Activated T-cell treated with anti-CD3 and anti-CD28 coated beads, Interleukin-2, amount 50 U/mL, for 1 hour (primary cell): ENCODE measurements around the gene SIGLEC5.
"Not testable (repeated sequence)": the region's sequence is repeated elsewhere in the genome, so short reads cannot be mapped to it uniquely, and the experiment has no call there.

Experiments used
- DNase-seq: peaks from one replicate; pipeline ENCODE4 v3.0.0-alpha.2; 2020

The SIGLEC5 gene, protein sequence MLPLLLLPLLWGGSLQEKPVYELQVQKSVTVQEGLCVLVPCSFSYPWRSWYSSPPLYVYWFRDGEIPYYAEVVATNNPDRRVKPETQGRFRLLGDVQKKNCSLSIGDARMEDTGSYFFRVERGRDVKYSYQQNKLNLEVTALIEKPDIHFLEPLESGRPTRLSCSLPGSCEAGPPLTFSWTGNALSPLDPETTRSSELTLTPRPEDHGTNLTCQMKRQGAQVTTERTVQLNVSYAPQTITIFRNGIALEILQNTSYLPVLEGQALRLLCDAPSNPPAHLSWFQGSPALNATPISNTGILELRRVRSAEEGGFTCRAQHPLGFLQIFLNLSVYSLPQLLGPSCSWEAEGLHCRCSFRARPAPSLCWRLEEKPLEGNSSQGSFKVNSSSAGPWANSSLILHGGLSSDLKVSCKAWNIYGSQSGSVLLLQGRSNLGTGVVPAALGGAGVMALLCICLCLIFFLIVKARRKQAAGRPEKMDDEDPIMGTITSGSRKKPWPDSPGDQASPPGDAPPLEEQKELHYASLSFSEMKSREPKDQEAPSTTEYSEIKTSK

DNA sequence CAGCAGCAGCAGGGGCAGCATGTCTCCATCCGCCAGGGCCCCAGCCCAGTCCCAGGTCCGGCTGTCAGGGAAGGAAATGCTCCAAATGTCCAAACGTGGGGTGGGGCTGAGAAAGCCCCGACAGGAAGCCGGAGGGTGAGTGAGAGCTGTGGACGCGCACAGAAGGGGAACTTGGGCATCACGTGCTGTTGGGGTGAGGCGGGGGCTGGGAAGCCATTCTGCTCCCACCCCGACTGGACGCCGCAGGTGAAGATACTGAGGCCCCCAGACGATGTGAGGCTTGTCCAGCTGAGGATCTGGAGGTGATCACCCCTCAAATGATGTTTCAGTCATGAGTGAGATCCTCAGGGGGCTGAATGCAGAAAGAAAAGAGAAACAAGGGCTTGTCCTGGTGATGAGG is at the start of gene SIGLEC5:
SIGLEC5 (minus strand) TSS at position 87 of the 400 bp plus-strand sequence; CDS start at position 21, 66 bp downstream.
- not testable (repeated sequence) for DNase-seq

DNA sequence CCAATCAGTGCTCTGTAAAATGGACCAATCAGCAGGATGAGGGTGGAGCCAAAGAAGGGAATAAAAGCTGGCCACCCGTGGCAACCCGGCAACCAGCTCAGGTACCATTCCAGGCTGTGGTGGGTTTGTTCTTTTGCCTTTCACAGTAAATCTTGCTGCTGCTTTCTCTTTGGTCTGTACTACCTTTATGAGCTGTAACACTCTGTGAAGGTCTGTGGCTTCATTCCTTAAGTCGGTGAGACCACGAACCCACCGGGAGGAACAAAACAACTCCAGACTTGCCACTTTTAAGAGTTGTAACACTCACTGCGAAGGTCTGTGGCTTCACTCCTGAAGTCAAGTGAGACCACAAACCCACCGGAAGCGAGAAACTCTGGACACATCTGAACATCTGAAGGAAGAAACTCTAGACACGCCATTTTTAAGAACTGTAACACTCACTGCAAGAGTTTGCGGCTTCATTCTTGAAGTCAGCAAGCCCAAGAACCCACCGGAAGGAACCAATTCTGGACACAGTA is 46.4 kb upstream of the SIGLEC5 start:
- no peak for DNase-seq

DNA sequence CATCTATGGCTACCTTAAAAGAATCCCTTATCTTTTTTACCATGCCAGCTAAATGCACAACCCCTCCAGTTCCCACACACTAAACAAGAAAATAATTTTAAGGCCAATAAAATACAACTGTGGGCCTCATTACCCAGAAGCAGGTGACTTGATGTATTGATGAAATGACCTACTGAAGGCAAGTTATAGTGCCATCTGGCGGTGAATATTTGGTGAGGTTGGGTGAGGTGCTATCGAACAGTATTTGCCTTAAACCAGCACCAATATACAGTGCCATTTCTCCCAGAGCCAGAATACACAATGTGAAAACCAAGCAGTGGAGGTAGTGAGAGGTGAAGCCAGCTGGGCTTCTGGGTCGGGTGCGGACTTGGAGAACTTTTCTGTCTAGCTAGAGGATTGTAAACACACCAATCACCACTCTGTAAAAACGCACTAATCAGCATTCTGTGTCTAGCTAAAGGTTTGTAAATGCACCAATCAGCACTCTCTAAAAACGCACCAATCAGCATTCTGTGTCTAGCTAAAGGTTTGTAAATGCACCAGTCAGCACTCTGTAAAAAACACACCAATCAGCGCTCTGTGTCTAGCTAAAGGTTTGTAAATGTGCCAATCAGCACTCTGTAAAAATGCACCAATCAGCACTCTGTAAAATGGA is 45.8 kb upstream of the SIGLEC5 start:
- not testable (repeated sequence) for DNase-seq

DNA sequence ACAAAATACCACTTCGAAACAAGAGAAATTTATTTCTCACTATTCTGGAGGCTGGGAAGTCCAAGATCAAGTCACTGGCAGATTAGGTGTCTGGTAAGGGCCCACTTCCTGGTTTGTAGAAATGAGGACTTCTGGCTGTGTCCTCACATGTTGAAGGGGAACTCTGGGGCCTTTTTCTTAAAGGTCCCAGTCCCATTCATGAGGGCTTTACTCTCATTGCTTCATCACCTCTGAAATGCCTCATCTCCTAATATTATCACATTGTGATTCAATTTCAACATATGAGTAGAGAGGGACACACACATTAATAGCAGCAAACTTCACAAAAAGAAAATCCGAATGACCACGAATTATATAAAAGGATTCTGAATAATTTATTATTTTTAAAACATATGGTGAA is 38.0 kb upstream of the SIGLEC5 start:
- no peak for DNase-seq

DNA sequence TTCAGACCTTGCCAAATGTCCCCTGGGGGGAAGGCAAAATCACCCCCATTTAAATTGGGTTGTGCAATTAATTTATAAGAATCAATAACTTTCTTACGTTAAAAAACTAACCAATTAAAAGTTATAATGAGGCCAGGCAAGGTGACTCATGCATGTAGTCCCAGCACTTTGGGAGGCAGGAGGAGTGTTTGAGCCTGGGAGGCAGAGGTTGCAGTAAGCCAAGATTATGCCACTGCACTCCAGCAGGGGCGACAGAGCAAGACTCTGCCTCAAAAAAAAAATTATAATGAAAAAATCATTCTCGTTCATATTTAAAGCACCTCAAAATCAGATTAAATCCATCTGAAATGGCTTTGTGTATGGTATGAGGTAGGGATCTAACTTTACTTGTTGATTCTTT is 34.8 kb upstream of the SIGLEC5 start:
- DNase-seq: no peak

DNA sequence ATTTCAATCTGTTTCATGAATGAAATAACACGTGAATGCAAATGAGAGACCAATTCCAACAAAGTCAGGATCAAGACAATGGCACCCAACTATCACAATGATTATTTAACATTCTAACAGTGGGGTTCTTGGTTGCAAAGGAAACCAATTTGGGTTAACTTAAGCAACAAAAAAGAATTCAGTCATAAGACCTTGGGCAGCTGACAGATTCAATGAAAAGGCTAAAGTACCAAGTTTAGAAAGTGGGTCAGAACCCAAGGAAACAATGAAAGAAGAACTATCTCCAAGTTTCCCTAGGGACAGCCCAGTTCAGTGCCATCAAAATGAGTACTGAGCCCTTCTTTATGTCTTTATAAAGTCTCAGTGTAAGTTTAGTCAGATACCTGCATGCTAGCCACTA is 33.9 kb upstream of the SIGLEC5 start:
- DNase-seq: no peak

DNA sequence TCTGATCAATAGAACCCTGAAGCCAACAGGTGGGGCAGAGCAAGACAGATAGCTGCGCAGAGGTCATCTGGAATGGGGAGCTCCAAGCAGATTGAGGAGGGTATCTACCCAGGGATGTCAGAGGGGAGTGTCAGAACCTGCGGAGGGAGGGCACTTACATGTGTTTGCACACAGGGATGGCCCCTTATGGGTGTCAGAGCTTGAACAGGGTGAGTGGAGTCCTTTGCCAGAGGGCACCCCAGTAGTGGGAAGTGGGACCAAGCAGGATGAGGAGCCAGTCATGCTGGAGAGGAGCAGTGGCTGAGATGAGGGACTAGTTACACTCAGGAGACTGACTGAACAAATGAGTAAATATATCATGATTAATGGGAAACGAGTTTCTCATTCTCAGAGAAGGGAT is 33.4 kb upstream of the SIGLEC5 start:
- DNase-seq: no peak

DNA sequence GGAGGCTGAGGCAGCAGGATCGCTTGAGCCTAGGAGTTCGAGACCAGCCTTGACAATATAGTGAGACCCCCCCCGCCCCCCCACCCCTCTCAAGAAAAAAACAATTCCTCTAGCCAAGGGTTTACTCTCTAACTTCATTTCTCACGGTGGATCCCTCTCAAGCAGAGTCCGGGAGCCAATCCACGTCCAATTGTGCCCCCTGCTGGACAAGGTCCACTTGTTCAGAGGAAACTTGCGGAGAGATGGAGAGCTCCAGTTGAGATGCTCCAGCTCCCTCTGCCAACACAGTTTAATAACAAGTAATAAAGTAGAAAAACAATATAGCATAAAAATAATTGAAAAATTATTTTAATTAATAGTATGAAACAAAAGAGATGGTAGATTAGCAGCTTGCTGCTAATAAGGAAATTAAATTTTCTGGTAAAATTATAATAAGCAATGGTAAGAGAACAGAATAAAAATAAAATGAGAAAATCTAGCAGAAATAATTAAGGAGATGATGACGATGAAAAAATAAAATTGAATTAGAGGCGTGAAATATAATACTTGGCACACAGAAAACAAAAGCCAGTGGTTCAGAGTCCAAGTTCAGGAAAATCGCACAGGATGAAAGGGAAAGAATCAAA is 30.9 kb upstream of the SIGLEC5 start:
- peak; percentile 32 for DNase-seq

DNA sequence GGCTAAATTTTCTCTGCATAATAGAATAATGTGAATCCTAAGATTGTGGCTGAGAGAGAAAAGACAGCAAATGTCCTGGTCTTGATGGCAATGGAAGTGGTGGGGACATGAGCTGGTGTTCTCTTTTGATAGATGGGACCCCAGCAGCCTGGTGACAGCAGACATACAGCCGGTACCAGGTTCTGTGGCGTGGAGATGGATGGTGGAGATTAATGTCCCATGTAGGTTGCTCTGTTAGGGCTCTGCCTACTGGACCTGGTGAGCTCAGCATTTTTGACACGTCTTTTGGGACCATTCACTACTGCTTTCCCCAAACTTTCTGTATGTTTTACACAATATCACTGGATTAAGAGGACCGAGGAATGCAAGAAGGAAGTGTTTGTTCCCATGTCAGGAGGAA is 24.6 kb upstream of the SIGLEC5 start:
- DNase-seq: no peak

DNA sequence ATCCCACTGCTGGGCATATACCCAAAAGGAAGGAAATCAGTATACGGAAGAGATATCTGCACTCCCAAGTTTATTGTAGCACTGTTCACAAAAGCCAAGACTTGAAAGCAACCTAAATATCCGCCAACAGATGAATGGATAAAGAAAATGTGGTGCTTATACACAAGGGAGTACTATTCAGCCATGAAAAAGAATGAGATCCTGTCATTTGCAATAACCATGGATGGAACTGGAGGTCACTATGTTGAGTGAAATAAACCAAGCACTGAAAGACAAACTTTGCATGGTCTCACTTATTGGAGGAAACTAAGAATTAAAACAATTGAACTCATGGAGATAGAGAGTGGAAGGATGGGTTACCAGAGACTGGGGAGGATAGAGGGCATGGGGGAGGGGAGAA is 23.0 kb upstream of the SIGLEC5 start:
- DNase-seq: no peak

DNA sequence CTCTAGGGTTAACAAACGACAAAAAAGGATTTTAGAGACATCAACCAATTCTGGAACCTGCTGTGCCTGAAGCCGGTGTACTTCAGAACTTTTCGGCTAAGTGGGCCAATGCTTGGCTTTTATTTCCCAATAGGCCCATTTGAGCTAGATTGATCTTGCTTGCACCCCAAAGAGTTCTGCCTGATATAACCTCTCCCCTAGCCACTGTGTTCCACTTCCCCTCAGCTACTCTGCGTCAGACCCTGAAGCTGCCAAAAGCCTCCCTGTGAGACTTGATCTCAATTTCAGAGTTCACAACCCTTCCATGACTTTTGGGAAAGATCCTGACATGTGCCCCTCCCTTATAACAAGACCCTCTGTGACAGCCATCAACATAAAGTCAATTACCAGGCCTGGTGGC is 22.1 kb upstream of the SIGLEC5 start:
- DNase-seq: no peak

DNA sequence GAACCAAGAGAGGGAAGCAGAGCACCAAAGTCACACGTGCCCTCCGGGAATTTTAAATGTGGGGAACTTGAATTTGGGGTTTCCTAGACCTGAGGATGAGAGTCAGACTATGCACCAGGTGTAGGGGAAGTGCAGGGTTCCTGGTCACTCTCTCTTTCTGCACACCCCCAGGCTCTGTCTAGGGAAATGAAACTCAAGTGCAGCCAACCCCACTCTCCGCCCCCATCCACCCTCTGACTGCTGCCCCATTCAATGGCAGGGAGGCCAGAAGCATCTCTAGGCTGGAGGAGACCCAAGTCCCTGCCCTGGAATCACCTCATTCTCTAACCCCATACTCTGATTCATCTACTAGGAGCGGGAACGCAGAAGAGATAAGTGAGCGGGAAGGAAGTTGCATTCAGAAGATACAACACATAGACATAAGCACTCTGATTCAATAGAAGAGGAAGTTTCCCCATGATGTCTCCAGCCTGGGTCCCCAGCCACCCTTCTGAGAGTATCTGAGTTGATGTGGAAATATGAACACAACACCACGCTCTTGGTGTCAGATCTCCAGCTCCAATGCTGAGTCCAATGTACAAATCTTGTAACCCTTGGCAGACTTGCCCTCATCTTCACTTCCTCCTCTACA is 21.1 kb upstream of the SIGLEC5 start:
- no peak for DNase-seq

DNA sequence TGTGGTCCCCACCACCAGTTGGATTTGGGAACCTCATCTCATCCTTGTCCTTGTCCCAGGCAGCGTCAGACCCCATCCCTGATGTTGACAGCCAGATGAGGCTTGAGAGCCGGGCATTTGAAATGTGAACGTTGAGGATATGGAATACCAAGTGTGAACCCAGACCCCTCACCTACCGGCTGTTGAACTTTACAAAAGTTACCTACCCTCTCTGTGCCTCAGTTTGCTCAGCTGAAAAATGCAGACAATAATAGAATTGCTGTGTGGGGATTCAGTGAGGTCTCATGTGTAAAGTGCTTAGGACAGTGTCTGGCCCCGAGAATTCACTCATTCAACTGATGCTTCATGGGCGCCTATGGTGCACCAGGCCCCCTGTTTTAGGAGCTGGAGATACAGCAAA is 17.1 kb upstream of the SIGLEC5 start:
- no peak for DNase-seq

DNA sequence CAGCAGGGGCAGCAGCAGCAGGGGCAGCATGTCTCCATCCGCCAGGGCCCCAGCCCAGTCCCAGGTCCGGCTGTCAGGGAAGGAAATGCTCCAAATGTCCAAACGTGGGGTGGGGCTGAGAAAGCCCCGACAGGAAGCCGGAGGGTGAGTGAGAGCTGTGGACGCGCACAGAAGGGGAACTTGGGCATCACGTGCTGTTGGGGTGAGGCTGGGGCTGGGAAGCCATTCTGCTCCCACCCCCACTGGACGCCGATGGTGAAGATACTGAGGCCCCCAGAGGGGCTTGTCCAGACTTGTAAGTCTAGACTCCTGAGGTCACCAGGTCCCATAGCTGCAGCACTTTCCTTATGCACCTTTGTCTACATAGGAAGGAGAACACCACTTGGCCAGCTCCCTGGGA is 16.5 kb upstream of the SIGLEC5 start, which contains the start of gene SIGLEC14:
SIGLEC14 (minus strand) TSS at position 96 of the 400 bp plus-strand sequence; CDS start at position 30, 66 bp downstream.
- DNase-seq: not testable (repeated sequence)

DNA sequence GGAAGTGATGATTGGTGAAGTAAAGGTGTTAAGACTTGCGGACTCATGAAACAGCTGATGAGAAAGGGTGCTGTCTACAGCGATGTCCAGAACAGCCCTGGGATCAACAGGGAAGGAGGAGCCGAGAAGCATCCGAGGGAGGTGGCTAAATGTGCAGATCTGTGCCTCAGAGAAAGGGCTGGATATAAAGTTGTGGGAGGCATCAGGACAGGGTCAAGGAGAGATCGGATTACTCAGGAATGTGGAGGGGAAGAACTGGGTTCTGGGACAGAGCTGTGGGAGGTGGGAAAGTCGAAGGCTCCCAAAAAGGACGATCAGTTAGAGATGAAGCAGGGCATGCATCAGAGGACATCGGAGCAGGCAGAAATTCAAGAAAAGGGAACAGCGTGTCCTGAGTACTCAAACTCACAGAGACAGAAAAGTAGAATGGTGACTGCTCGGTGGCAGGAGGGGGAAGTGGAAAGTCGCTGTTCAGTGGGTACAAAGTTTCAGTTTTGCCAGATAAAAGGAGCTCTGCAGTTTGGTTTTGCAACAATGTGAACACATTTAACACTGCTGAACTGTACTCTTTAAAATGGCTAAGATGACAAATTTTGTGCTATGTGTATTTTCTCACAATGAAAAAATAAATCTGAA is 14.6 kb upstream of the SIGLEC5 start:
- DNase-seq: no peak

DNA sequence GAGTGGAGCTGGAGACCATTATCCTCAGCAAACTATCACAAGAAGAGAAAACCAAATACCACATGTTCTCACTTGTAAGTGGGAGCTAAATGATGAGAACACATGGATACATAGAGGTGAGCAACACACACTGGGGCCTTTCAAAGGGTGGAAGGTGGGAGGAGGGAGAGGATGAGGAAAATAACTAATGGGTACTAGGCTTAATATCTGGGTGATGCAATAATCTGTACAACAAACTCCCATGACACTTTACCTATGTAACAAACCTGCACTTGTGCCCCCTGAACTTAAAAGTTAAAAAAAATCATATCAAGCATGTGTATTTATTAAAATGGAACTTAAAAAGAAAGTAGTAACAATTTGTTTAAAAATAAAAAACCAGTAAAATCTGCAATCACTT is 11.4 kb upstream of the SIGLEC5 start:
- DNase-seq: no peak

DNA sequence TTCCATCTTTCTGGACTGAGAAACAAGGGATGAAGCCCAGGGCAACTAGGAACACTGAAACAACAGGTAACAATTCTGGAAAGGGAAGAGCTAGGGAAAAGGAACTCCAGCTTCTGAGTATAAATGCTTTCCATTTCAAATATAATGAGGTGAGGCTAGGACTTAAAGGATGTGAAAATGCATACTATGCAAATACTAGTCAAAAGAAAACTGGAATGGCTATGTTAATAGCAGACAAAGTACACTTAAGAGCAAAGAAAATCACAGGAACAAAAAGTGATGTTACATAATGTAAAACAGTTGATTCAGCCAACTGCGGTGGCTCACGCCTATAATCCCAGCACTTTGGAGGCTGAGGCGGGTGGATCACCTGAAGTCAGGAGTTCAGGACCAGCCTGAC is 10.2 kb upstream of the SIGLEC5 start:
- DNase-seq: no peak

DNA sequence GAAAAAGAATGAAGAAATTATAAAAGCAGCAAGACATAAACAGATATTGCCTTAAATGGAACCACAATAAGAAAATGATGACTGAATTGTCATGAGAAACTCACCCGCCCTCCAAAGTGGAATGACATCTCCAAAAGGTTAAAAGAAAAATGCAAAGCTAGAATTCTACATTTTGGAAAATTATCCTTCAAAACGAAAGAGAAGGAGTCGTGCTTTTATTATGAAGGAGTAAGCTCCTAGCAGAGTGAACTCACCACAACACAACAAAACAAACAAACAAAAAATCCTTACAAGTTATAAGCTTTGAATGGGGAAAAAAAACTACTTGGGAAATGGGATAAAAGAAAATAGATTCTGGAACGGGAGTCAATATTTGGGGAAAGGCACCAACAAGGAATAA is 9.7 kb upstream of the SIGLEC5 start:
- DNase-seq: no peak

DNA sequence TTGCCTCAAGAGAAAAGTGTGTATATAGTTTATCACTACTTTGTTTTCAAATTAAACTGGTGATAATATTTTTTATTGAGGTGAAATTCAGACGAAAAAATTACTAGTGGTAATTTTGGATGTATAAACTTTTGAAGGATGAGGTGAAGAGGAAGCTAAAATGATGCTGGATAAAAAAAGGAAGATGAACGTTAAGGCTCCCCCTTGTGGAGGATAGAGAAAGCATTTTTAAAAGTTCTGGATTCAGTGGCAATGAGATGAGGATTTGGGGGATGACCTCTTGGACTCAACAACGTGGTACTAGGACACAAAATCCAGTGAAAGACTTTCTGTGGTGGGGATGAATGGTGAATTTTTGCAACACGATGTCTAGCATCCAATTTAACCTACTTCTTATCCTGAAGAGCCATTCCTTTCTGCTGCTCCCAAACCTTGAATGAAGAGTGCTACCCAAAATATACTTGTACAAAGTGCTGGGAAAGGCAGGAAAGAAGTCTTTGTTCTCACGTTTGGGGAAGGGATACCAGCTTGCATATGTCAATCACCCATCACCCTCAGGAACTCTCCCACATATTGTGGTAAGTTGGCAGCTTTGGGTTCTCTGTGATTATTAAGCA is 7.3 kb upstream of the SIGLEC5 start:
- no peak for DNase-seq

DNA sequence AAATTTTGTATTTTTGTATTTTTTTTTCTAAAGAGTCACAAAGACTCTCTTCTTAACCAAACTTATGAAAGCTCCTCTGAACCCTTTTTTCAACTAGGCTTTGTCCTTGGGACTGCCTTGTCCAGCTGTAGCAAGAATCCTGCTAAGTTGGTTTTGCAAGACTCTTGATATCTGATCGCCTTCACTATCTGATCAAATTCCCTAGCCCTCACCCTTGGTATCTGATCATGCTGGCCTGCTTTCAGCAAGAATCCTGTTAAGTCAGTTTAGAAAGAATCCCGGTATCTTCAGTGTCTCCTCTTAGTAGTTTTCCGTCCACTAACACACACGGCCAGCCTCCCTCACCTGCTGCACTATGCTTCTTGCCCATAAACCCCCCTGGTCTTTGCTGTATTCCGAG is 1.9 kb upstream of the SIGLEC5 start:
- DNase-seq: no peak

DNA sequence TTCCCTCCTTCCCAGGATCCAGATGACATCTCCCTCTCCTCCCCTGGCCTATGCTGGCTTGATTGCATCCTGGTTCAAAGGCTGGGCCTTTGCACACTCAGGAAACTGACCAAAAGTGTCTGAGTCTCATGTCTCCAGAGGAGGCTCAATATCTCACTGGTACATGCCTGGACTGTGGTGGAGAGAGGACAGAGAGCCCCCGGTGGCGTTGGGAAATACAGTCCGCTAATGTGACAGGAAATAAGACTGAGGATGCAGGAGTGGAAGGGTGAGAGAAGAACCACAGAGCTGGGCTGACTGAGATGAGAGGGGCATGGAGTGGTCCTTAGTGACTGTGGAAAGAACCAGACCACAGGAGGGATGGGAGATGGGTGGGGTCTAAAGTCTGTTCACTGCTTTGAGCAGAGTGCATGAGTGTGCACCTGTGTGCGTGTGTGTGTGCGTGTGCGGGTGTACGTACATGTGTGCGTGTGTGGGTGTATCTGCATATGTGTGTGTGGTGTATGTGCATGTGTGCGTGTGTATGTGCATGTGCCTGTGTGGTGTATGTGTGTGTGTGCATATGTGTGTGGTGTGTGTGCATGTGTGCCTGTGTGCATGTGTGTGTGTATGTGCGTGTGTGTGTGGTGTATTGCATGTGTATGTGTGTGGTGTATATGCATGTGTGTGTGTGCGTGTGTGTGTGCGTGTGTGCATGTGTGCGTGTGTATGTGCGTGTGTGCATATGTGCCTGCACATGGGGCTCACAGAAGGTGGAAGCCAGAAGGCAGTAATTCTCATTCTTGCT is 1.9 kb downstream of the SIGLEC5 start:
- no peak for DNase-seq
